ENCODE results near the gene IQCB1.
"Not testable (repeated sequence)": the region's sequence is repeated elsewhere in the genome, so short reads cannot be mapped to it uniquely, and the experiment has no call there.

IQCB1 gene, protein sequence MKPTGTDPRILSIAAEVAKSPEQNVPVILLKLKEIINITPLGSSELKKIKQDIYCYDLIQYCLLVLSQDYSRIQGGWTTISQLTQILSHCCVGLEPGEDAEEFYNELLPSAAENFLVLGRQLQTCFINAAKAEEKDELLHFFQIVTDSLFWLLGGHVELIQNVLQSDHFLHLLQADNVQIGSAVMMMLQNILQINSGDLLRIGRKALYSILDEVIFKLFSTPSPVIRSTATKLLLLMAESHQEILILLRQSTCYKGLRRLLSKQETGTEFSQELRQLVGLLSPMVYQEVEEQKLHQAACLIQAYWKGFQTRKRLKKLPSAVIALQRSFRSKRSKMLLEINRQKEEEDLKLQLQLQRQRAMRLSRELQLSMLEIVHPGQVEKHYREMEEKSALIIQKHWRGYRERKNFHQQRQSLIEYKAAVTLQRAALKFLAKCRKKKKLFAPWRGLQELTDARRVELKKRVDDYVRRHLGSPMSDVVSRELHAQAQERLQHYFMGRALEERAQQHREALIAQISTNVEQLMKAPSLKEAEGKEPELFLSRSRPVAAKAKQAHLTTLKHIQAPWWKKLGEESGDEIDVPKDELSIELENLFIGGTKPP

DNA sequence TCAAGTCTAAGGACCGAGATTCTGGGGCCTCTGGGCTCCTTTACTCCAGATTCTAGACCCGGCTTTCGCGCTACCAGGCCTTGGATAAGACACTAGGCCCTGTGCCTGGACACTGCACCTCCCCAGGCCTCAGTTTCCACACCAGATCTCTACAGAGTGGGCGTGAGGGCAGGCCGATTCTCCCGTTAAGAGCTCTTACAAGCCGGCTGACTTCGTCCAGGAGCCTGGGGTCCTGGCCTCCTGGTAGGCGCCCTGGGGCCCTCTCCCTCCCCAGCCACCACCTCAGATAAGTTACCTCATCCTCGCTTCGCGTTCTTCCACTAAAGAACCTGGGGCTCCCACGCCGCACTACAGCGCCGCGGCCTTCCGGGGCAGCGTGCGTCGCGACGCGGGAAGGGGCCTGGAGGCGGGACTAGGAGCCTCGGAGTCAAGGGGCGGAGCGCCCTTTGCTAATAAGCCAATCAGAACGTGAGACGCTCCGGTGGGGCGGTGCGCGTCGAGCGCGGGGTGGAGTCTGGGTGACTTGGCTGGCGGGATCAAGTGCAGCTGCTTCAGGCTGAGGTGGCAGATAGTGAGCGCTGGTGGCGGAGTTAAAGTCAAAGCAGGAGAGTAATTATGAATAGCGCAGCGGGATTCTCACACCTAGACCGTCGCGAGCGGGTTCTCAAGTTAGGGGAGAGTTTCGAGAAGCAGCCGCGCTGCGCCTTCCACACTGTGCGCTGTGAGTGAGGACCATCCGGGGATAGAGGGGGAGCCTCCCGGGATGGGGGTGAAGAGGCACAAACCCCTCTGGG is at the start of gene IQCB1, which contains the start of gene EAF2:
Gene IQCB1 (minus strand): TSS at position 390 of the 794 bp plus-strand sequence. CDS start 6,100 bp downstream, outside the sequence.
Gene EAF2 (plus strand): TSS at position 539 of the 794 bp plus-strand sequence. CDS start 77 bp downstream, at position 616.
- peak; percentile 92 for DNase-seq (ENCODE audit: low read depth)

DNA sequence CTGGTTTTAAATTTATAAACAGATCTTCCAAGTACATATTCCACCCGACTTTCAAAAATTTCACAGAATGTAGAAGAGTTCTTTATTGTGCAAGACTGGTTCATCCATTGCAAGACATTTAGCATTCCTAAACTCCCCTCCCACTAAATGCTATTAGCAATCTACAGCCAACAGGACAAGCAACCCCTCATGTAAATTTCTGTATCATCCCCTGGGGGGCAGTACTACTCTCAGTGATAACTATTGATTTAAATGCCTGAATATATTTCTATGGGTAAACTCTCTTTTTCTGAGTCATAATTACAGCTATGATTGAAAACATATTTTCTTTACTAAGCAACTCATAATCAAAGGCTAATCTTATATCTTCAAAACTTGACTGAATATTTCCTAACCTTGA is 48.6 kb upstream of the IQCB1 start:
- no peak for DNase-seq (ENCODE audit: low read depth)

DNA sequence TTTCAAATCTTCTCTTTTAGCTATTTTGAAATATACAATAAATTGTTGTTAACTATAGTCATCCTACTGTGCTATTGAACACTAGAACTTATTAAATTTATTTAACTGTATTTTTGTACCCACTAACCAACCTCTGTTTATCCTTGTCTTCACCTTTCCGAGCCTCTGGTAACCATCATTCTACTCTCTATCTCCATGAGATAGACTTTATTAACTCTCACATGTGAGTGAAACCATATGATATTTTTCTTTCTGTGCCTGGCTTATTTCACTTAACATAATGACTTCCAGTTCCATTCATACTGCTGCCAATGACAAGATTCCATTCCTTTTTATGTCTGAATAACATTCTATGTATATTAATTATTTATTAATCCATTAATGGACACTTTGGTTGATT is 43.6 kb upstream of the IQCB1 start:
- DNase-seq (ENCODE audit: low read depth), result no peak

GRCh38 chr3:121871430-121871829 is 36.6 kb upstream of the IQCB1 start:
- DNase-seq (ENCODE audit: low read depth), result no peak

- DNase-seq (ENCODE audit: low read depth), result no peak
These were observed 35.9 kb upstream of the IQCB1 start for GRCh38 chr3:121870717-121871116.

GRCh38 chr3:121869736-121870135 is 34.9 kb upstream of the IQCB1 start:
- DNase-seq (ENCODE audit: low read depth), result no peak

- DNase-seq (ENCODE audit: low read depth), result no peak
These were observed 28.9 kb upstream of the IQCB1 start for GRCh38 chr3:121863801-121864200.

DNA sequence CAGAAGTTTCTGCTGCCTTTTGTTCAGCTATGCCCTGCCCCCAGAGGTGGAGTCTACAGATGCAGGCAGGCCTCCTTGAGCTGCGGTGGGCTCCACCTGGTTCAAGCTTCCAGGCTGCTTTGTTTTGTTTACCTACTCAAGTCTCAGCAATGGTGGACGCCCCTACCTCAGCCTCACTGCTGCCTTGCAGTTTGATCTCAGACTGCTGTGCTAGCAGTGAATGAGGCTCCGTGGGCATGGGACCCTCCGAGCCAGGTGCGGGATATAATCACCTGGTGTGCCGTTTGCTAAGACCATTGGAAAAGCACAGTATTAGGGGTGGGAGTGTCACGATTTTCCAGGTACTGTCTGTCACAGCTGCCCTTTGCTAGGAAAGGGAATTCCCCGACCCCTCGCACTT is 28.4 kb upstream of the IQCB1 start:
- DNase-seq (ENCODE audit: low read depth), result not testable (repeated sequence)

GRCh38 chr3:121857778-121858177 is 22.9 kb upstream of the IQCB1 start:
- not testable (repeated sequence) for DNase-seq (ENCODE audit: low read depth)

DNA sequence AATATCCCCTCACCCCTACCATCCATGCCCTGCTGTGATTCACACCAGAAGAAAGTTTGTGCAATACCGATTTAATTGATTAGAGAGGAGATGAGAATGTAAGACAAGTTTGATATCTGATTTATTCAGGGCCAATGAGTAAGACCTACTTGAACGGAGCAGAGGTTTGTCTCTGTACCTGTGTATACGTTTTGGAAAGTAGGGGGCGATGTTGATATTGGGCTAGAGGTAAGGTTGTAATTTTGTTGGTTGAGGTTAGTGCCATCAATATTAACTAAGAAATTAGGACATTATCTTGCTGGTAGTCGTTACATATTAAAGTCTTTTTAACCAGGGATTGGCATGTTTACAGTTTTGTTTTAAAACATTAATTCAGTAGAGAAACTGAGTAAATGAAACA is 20.7 kb upstream of the IQCB1 start:
- DNase-seq (ENCODE audit: low read depth), result no peak

GRCh38 chr3:121852256-121852655 is 17.4 kb upstream of the IQCB1 start:
- DNase-seq (ENCODE audit: low read depth), result no peak

DNA sequence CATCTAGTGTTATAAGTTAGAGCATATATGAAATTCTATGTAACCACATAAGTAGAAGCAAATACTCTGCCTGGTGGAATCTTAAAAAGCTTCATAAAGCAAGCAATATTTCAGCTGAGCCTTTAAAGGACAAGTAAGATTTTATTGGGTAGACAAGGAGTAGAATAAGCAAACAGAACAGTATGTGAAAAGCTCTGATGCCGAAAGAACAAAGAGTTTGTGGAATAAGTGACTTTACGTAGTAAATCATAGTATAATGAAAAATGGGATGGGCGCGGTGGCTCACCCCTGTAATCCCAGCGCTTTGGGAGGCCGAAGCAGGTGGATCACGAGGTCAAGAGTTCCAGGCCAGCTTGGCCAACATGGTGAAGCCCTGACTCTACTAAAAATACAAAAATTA is 10.0 kb upstream of the IQCB1 start:
- no peak for DNase-seq (ENCODE audit: low read depth)

GRCh38 chr3:121839962-121840361 is 5.1 kb upstream of the IQCB1 start:
- DNase-seq (ENCODE audit: low read depth), result no peak

DNA sequence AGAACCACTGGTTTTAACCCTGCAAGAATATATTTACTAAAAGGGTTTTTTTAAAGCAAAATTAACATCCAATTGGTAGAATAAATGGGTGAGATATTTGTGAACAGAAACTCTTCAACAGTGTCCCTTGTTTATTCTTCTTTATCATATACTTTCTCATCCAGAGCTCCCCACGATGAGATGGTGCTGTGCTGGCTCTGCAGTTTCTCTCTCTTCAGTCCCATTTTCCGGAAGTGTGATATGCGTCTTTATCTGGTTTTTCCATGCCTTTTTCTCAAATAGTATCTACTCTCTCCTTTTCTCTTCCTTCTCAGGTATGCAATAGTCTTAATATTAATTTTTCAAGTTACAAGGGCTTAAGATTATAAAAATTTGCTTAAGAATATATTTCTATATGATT is 1.6 kb upstream of the IQCB1 start:
- no peak for DNase-seq (ENCODE audit: low read depth)

DNA sequence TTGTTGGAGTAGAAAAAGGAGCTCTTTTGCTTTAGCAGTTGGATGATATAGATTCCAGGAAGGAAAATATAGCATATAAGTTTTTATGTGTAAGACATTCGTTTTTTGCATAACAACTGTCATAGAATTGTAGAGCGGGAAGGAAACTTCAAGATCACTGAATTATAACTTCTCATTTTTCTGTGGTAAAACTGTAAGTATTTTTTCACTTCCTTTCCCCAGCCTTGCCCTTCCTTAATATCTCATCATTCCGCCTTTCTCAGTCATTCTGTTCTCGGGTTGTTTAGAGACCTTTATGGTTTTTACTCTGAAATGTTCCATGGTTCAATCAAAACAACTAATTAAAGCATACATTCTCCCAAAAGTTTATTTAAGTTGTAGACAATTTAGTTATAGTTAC is 1.2 kb upstream of the IQCB1 start:
- DNase-seq (ENCODE audit: low read depth), result no peak

- DNase-seq (ENCODE audit: low read depth), result no peak
These were observed 573 bp upstream of the IQCB1 start for GRCh38 chr3:121835465-121835801.

DNA sequence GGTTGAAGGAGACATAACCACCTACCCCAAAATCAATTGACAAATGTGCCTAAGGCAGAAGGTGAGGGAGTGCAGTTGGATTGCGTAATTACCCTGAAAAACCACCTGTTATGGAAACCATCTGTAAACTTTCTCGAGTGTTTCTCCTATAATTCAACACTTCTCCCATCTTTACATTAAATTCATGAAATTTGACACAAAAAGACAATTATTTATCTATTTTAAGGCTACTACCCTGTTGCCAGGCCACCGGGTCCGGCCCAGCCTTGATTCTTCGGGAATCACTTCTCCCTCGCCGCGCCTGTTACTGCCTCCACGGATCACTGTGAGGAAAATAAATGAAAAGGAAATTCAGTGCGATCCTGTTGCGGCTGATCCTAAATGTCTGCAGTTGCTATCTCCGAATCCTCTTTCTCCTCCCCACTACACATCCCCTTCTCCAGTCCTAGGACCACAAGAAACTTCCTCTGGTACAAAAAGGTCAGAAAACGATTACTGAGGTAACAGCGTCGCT is 646 bp downstream of the IQCB1 start:
- no peak for DNase-seq (ENCODE audit: low read depth)

DNA sequence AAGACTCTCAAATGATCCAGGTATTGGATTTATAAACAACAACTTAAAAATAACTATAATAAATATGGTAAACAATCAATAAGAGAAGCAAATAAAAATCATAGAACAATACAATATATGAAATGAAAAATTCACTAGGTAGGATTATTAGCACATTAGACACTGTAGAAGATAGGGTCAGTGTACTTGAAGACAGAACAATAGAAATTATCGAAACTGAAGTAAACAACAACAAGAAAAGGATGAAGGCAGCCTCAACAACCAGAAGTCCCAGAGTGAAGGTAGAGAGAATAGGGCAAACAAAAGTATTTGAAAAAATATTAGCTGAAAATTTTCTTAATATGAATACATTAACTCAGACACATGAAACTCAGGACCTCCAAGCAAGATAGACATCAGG is 11.9 kb downstream of the IQCB1 start:
- no peak for DNase-seq (ENCODE audit: low read depth)

DNA sequence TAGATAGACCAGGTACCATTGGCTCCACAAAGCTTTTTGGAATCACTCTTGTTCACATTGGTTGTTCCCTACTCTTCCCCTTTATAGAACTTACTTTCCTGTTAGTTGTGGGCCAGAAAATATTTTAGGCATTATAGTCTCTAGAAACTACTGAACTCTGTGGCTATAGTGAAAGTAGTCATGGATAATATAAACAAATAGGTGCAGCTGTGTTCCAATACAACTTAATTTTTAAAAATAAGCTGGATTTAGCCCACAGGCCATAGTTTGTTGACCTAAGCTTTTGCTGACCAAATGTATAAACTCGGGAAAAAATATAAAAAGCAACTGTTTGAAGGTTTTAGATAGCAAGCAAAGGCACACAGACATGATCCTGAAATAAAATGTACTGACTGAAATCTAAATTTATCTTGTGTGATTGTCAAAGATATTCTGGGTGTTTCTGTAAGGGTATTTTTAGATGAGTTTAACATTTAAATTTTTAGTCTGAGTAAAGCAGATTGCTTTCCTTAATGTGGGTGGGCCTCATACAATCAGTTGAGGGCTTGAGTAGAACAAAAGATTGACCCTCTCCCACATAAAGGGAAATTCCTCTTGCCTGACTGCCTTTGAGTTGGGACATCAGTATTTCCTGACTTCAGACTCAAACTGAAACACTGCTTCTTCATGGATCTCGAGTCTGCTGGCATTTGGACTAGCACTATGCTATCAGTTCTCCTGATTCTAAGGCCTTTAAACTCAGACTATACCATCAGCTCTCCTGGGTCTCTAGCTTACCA is 13.2 kb downstream of the IQCB1 start:
- DNase-seq (ENCODE audit: low read depth), result no peak

DNA sequence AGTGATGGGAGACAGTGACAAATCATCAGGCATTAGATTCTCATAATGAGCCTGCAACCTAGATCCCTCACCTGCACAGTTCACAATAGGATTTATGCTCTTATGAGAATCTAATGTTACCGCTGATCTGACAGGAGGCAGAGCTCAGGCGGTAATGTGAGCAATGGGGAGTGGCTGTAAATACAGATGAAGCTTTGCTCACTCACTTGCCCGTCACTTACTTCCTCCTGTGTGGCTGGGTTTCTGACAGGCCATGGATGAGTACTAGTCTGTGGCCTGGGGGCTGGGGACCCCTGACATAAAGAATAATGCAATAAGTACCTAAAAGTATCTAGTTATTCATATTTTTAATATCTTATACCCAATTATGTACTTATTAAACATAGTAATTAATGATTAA is 15.6 kb downstream of the IQCB1 start:
- DNase-seq (ENCODE audit: low read depth), result no peak

DNA sequence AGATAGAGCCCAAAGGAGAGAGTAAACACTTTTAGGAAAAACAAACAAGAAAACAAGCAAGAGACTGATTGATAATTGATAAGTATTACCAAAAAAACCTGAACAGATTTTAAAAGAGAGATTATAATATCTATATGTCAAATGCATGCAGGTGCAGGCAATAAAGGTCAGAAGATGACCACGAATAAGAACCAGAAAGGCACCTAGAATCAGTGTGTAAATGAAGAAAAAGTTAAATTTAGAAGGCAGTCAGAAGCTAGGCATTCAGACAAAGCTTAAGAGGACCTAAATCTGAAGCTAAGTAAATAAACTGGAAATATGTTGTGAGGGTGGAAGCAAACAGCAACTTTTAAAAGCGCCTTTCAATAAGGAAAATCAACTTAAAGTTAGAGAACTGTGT is 16.3 kb downstream of the IQCB1 start:
- no peak for DNase-seq (ENCODE audit: low read depth)

DNA sequence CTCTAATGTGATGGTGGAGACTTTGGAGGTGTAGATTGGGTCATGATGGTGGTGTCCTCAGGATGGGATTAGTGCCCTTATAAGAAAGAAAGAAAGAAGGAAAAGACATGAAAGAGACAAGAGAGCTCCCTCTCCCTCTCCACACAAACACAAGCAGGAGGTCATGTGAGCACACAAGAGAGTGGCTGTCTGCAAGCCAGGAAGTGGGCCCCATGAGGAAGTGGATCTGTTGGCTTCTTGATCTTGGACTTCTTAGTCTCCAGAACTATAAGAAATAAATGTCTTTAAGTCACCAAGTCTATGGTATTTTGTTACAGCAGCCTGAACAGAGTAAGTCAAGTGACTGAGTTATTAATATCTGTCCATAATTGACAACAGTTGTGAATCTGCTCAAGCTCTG is 17.1 kb downstream of the IQCB1 start:
- no peak for DNase-seq (ENCODE audit: low read depth)
